Measurements from ENCODE around the gene PGA5. TPM values are rescaled to one million over a fixed set of nuclear protein-coding genes. Genes with fewer than 3 reads are reported as not detected.
A peak's percentile ranks its signal among the peaks of the same experiment; 100 is the strongest.

The PGA5 gene
- total RNA-seq, 2 donors from 2014 or later = 0.48 TPM; not detected in 1

DNA sequence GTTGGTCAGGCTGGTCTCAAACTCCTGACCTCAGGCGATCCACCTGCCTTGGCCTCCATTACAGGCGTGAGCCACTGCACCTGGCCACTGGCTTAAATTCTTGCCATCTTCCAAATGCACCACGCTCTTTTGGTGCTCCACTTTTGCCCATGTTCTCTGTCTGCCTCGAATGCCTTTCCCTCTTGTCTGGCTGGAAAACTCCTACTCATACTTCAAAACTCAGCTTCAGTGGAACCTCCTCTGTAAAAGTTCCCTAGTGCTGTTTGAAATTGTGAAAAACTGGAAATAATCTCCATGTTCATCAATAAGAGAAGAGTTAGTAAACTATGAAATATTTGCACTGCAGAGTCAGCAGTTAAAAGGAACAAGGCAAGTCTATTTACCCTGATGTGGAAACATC, 42.6 kb downstream of the PGA5 start:
- H3K4me3 ChIP-seq = no peak overlapping the region
- no peaks in the 10 kb centered on the region for H3K36me3 ChIP-seq
- H3K9me3 ChIP-seq = no peaks in the 10 kb centered on the region
- no peak for TF ChIP-seq CTCF (IDR thresholded peaks at IDR 0.05)
- H3K27me3 ChIP-seq = no peaks in the 10 kb centered on the region
- no peak overlapping the region for H3K27ac ChIP-seq
- peaks cover 0 to 7% of the 10 kb centered on the region in 2 donors for H3K4me1 ChIP-seq
- no peak for DNase-seq (ENCODE audit: low spot score)

- Histone ChIP-seq H3K27me3 (no peaks in the 10 kb centered on the region), H3K4me1 (no peaks in the 10 kb centered on the region), H3K4me3 (no peak overlapping the region), H3K27ac (no peak overlapping the region), H3K9me3 (no peaks in the 10 kb centered on the region), H3K36me3 (no peaks in the 10 kb centered on the region)
- DNase-seq (ENCODE audit: low spot score) = no peak
- no peak for TF ChIP-seq CTCF (IDR thresholded peaks at IDR 0.05)
These were observed 46.5 kb downstream of the PGA5 start for GRCh38 chr11:61287338-61287977.

GRCh38 chr11:61290905-61291690, 50.1 kb downstream of the PGA5 start:
- Histone ChIP-seq H3K4me3 (no peak overlapping the region), H3K27ac (no peak overlapping the region), H3K36me3 (no peaks in the 10 kb centered on the region), H3K27me3 (no peaks in the 10 kb centered on the region), H3K9me3 (no peaks in the 10 kb centered on the region), H3K4me1 (peaks cover 0 to 25% of the 10 kb centered on the region in 2 donors)
- no peak for TF ChIP-seq CTCF (IDR thresholded peaks at IDR 0.05)
- no peak for DNase-seq (ENCODE audit: low spot score)

DNA sequence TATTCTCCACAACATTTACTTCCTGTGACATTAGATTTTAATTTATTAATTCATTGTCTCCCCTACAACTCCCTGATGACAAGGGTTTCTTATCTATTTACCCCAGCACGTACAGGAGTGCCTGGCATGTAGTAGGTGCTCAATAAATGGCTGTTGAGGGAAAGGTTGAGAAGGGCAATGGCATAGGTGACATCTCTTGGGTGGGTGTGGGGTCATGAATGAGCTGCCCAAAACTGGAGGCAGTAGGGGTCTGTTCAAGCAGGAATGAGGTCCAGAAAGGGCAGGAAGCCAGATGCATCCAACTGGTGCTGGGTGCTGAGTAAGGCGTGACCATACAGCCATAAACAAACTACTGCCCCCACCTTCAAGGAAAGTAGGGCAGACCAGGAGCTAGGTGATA, 51.4 kb downstream of the PGA5 start:
- TF ChIP-seq CTCF (IDR thresholded peaks at IDR 0.05) = no peak
- DNase-seq (ENCODE audit: low spot score) = no peak
- H3K9me3 ChIP-seq = no peaks in the 10 kb centered on the region
- H3K4me3 ChIP-seq = no peak overlapping the region
- H3K27ac ChIP-seq = no peak overlapping the region
- H3K36me3 ChIP-seq = no peaks in the 10 kb centered on the region
- H3K4me1 ChIP-seq = peaks cover 0 to 28% of the 10 kb centered on the region in 2 donors
- H3K27me3 ChIP-seq = no peaks in the 10 kb centered on the region

- Histone ChIP-seq H3K27ac (peak overlapping the region in 1 of 2 donors; percentile 64), H3K27me3 (no peaks in the 10 kb centered on the region), H3K4me1 (peaks cover 0 to 44% of the 10 kb centered on the region in 2 donors), H3K9me3 (no peaks in the 10 kb centered on the region), H3K36me3 (no peaks in the 10 kb centered on the region), H3K4me3 (peak overlapping the region; percentile 42 to 69)
- no peak for TF ChIP-seq CTCF (IDR thresholded peaks at IDR 0.05)
- DNase-seq (ENCODE audit: low spot score) = peak; percentile 62
These were observed 53.1 kb downstream of the PGA5 start for GRCh38 chr11:61293867-61294716.
